PC-9 (cell line): Measurements from ENCODE around the gene ACSS3.

Source experiments
- CTCF ChIP-seq: fragments of 200-600 bp; sonication (generic); conservative IDR thresholded peaks from 2 replicates; pipeline ENCODE4 v1.6.1; 2017; ENCODE audit warnings: mixed run types, antibody characterized with exemption, mild to moderate bottlenecking, moderate library complexity
- EZH2 ChIP-seq: fragments of 200-600 bp; sonication (generic); IDR thresholded peaks from 2 replicates; pipeline ENCODE4 v1.8.0; 2017; ENCODE audit warnings: antibody characterized with exemption, low read depth

GRCh38 chr12:81089412-81089811 is 11.5 kb downstream of the ACSS3 start:
- TF ChIP-seq CTCF: no peak
- TF ChIP-seq EZH2: no peak
